ENCODE data around the gene RNF125. TPM values are rescaled to one million over a fixed set of nuclear protein-coding genes. Genes with fewer than 3 reads are reported as not detected.

Gene RNF125
- total and polyA plus RNA-seq, 2 experiments from 2014 or later, result 11.4 to 29.2 TPM

GRCh38 chr18:32095900-32096229 is 77.2 kb downstream of the RNF125 start:
- Histone ChIP-seq H3K36me3 (ENCODE audit: insufficient read depth) (peaks cover 4% of the 10 kb centered on the region; the same call in 1 of the 2 replicates), H3K27ac (ENCODE audit: low read depth) (no peak overlapping the region), H3F3A (replicated peaks; ENCODE audit: low read depth) (peaks cover 12% of the 10 kb centered on the region), H3K4me2 (peak overlapping the region; percentile 100; the same call in 1 of the 2 replicates), H3K9me2 (ENCODE audit: insufficient read depth) (no peaks in the 10 kb centered on the region), H3K79me2 (replicated peaks; ENCODE audit: insufficient read depth) (peaks cover 80% of the 10 kb centered on the region), H3K4me3 (no peak overlapping the region), H3K4me1 (ENCODE audit: insufficient read depth) (peaks cover 44% of the 10 kb centered on the region), H2AFZ (no peak overlapping the region), H4K20me1 (replicated peaks; ENCODE audit: insufficient read depth) (peaks cover 30% of the 10 kb centered on the region), H3K27me3 (ENCODE audit: insufficient read depth) (no peaks in the 10 kb centered on the region)
- Mint-ChIP-seq H3K36me3 (ENCODE audit: low read depth) (peaks cover 32% of the 10 kb centered on the region), H3K27me3 (ENCODE audit: insufficient read depth, low read depth, poor library complexity) (peaks cover 7% of the 10 kb centered on the region), H3K4me1 (peaks cover 33% of the 10 kb centered on the region), H3K4me3 (no peak overlapping the region), H3K27ac (no peak overlapping the region), H3K9me3 (no peaks in the 10 kb centered on the region; the same call in 2 of the 3 replicates)
- ATAC-seq (no peak), DNase-seq (ENCODE audit: low spot score) (no peak)
- TF ChIP-seq ZNF114 (CRISPR knock-in tag; IDR thresholded peaks at IDR 0.05) (no peak), CTCF (conservative IDR thresholded peaks at IDR 0.05; ENCODE audit: low read depth in 2 of 2) (no peak), EZH2 (IDR thresholded peaks at IDR 0.05; ENCODE audit: low read depth, unreplicated experiment) (no peak), EZH2phosphoT487 (IDR thresholded peaks at IDR 0.05; ENCODE audit: unreplicated experiment) (no peak), ETS1 (IDR thresholded peaks at IDR 0.05) (no peak), POLR2AphosphoS5 (IDR thresholded peaks at IDR 0.05; ENCODE audit: low read depth) (no peak), CREB1 (CRISPR knock-in tag; IDR thresholded peaks at IDR 0.05; ENCODE audit: low read depth) (no peak), NANOG (IDR thresholded peaks at IDR 0.05; ENCODE audit: borderline replicate concordance) (no peak), STAT1 (IDR thresholded peaks at IDR 0.05; ENCODE audit: unreplicated experiment) (no peak), REST (IDR thresholded peaks at IDR 0.05; ENCODE audit: unreplicated experiment) (no peak), JUNB (IDR thresholded peaks at IDR 0.05; ENCODE audit: unreplicated experiment) (no peak), ZNF331 (CRISPR knock-in tag; IDR thresholded peaks at IDR 0.05; ENCODE audit: low read depth) (no peak), ZNF462 (CRISPR knock-in tag; IDR thresholded peaks at IDR 0.05) (no peak)

Data from GM23338 (cell line).